OCI-LY3 (cell line): Measurements from ENCODE around the gene CASK.
"Not testable (repeated sequence)": the region's sequence is repeated elsewhere in the genome, so short reads cannot be mapped to it uniquely, and the experiment has no call there.

Experiments
- H2AFZ ChIP-seq: fragments of 200-600, 300-600 bp; shearing (Covaris generic); 2 replicates; pipeline ENCODE4 v1.6.0; 2014; ENCODE audit warnings: antibody characterized with exemption, low read depth, low read length
- H3K27ac ChIP-seq: fragments of 200-600, 300-600 bp; sonication (generic); 2 replicates; pipeline ENCODE4 v1.5.1; 2014; ENCODE audit warnings: mild to moderate bottlenecking, low read length, moderate library complexity, mixed read lengths
- H3K27me3 ChIP-seq: fragments of 200-600, 300-600 bp; sonication (generic); 2 replicates; pipeline ENCODE4 v1.6.1; 2014; ENCODE audit warnings: low read depth, low read length, mixed read lengths
- H3K36me3 ChIP-seq: fragments of 200-600, 300-600 bp; sonication (generic); replicated peaks from 2 replicates; pipeline ENCODE3; 2014; ENCODE audit warnings: low read depth, low read length, mixed read lengths
- H3K4me1 ChIP-seq: fragments of 300-600, 200-600 bp; sonication (generic); 2 replicates; pipeline ENCODE4 v1.6.1; 2014; ENCODE audit warnings: low read length, mixed read lengths
- H3K4me2 ChIP-seq: fragments of 200-600, 300-600 bp; sonication (generic); 2 replicates; pipeline ENCODE4 v1.6.1; 2014; ENCODE audit warnings: low read length, mixed read lengths
- H3K4me3 ChIP-seq: fragments of 300-600, 200-600 bp; sonication (generic); 2 replicates; pipeline ENCODE4 v1.5.1; 2014; ENCODE audit warnings: antibody characterized with exemption, mild to moderate bottlenecking, low read length, moderate library complexity
- H3K79me2 ChIP-seq: fragments of 300-600, 200-600 bp; shearing (Covaris generic); 2 replicates; pipeline ENCODE4 v1.6.1; 2014; ENCODE audit warnings: mild to moderate bottlenecking, low read length, mixed read lengths
- H3K9ac ChIP-seq: fragments of 300-600, 200-600 bp; shearing (Covaris generic); 2 replicates; pipeline ENCODE4 v1.6.0; 2014; ENCODE audit warnings: mild to moderate bottlenecking, low read length, moderate library complexity
- H3K9me3 ChIP-seq: fragments of 200-600, 300-600 bp; shearing (Covaris generic); 2 replicates; pipeline ENCODE4 v1.6.1; 2014; ENCODE audit warnings: low read length, mixed read lengths; ENCODE audit not compliant: insufficient read depth
- H4K20me1 ChIP-seq: fragments of 200-600, 300-600 bp; sonication (generic); 2 replicates; pipeline ENCODE4 v1.6.1; 2016; ENCODE audit warnings: low read length, mixed read lengths; ENCODE audit not compliant: insufficient read depth
- CTCF ChIP-seq: fragments of 200-600, 300-600 bp; sonication (generic); IDR thresholded peaks from 2 replicates; pipeline ENCODE4 v1.5.1; 2014; ENCODE audit warnings: antibody characterized with exemption, low read length, low read depth
- EZH2phosphoT487 ChIP-seq: fragments of 200-600 bp; shearing (Covaris generic); IDR thresholded peaks from 2 replicates; pipeline ENCODE4 v1.6.1; 2018; ENCODE audit warnings: antibody characterized with exemption, mixed run types, low read depth

CASK gene

GRCh38 chrX:41655631-41656030 lies 267.7 kb downstream of the CASK start:
- Histone ChIP-seq H4K20me1 (no peaks in the 10 kb centered on the region), H3K4me1 (no peaks in the 10 kb centered on the region), H3K4me3 (no peak overlapping the region), H3K27me3 (no peaks in the 10 kb centered on the region), H3K4me2 (no peak overlapping the region), H3K36me3 (peaks cover 29% of the 10 kb centered on the region), H3K9me3 (no peaks in the 10 kb centered on the region), H3K79me2 (no peaks in the 10 kb centered on the region), H3K9ac (no peak overlapping the region), H2AFZ (no peak overlapping the region), H3K27ac (no peak overlapping the region)
- TF ChIP-seq EZH2phosphoT487, result no peak
- no peak for TF ChIP-seq CTCF

GRCh38 chrX:41655101-41655500 lies 268.3 kb downstream of the CASK start:
- no peak for TF ChIP-seq EZH2phosphoT487
- no peak for TF ChIP-seq CTCF
- no peak overlapping the region for H2AFZ ChIP-seq
- no peaks in the 10 kb centered on the region for H3K4me1 ChIP-seq
- H3K36me3 ChIP-seq, result peaks cover 27% of the 10 kb centered on the region
- H3K27ac ChIP-seq, result no peak overlapping the region
- no peaks in the 10 kb centered on the region for H3K9me3 ChIP-seq
- no peaks in the 10 kb centered on the region for H3K27me3 ChIP-seq
- H3K79me2 ChIP-seq, result no peaks in the 10 kb centered on the region
- H3K9ac ChIP-seq, result no peak overlapping the region
- no peaks in the 10 kb centered on the region for H4K20me1 ChIP-seq
- H3K4me3 ChIP-seq, result no peak overlapping the region
- H3K4me2 ChIP-seq, result no peak overlapping the region

- Histone ChIP-seq H3K36me3 (peaks cover 16% of the 10 kb centered on the region), H4K20me1 (no peaks in the 10 kb centered on the region), H3K9ac (no peak overlapping the region), H3K9me3 (no peaks in the 10 kb centered on the region), H3K27me3 (no peaks in the 10 kb centered on the region), H3K79me2 (no peaks in the 10 kb centered on the region), H2AFZ (no peak overlapping the region), H3K4me2 (no peak overlapping the region), H3K27ac (no peak overlapping the region), H3K4me3 (no peak overlapping the region), H3K4me1 (no peaks in the 10 kb centered on the region)
- TF ChIP-seq EZH2phosphoT487 (no peak), CTCF (no peak)
These were observed 270.2 kb downstream of the CASK start for GRCh38 chrX:41653125-41653524.

- not testable (repeated sequence) for H3K9ac ChIP-seq, H3K36me3 ChIP-seq
These were observed 277.2 kb downstream of the CASK start for GRCh38 chrX:41646201-41646600.

GRCh38 chrX:41634284-41634683 lies 289.1 kb downstream of the CASK start:
- Histone ChIP-seq H3K27me3 (no peaks in the 10 kb centered on the region), H3K9ac (no peak overlapping the region), H3K9me3 (no peaks in the 10 kb centered on the region), H2AFZ (no peak overlapping the region), H3K4me3 (no peak overlapping the region), H4K20me1 (no peaks in the 10 kb centered on the region), H3K4me2 (no peak overlapping the region), H3K36me3 (no peaks in the 10 kb centered on the region), H3K27ac (no peak overlapping the region), H3K79me2 (no peaks in the 10 kb centered on the region), H3K4me1 (peaks cover 6% of the 10 kb centered on the region)
- no peak for TF ChIP-seq EZH2phosphoT487

More at GRCh38 chrX:41646201-41646600, 277.2 kb downstream of the CASK start:
- H3K79me2 ChIP-seq, H3K4me1 ChIP-seq, H3K27me3 ChIP-seq, H3K9me3 ChIP-seq, H3K4me3 ChIP-seq, H4K20me1 ChIP-seq, H3K4me2 ChIP-seq, H3K27ac ChIP-seq, H2AFZ ChIP-seq: not testable (repeated sequence)
